ENCODE data around the gene SMAD3.

The SMAD3 gene

DNA sequence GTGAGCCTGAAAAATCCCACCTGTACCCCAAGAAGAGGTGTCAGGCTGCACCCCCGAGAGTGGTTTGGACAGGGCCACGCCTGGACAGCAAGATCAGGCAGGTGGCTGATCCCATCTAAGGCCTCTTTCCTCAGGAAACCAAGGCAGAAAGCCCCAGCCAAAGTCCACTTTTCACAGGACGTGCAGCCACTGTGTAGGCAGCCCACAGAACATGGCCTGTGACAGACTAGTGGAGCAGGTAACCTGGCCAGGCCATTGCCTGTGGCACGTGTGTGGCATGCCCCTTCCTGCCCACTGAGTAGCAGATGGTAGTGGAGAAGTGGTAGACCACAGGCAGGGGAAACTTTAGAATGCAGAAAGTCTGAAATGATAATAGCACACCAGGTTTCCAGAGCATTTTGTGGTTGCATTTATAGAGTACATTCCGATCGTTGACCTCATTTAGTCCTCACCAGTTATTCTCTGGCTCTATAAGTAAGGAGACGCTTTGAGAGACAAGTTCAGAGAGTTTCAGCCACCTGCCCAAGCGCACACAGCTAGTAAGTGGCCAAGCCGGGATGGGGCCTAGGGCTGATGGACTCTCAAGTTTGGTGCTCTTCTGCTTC lies 120.3 kb downstream of the SMAD3 start:
- FAIRE-seq, result no peak

DNA sequence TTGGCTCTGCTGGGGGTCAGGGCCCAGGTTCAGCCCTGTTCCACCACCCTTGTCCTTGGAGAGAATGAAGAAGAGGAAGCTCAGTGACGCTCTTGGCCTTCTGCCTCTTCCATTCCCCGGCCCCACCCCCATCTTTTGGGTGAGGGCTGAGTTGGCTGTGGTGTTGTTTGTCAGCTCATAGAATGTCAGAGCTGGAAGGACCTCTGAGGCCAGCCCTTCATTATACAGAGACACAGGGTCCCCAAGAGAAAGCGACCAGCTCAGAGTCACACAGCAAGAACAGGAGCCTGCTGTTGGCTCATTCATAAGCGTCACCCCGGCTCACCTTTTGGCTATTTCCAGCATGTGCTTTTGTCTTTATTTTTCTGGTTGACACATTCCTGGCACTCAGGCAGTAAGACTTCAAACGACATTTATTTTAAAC lies 120.8 kb downstream of the SMAD3 start:
- FAIRE-seq, result no peak

DNA sequence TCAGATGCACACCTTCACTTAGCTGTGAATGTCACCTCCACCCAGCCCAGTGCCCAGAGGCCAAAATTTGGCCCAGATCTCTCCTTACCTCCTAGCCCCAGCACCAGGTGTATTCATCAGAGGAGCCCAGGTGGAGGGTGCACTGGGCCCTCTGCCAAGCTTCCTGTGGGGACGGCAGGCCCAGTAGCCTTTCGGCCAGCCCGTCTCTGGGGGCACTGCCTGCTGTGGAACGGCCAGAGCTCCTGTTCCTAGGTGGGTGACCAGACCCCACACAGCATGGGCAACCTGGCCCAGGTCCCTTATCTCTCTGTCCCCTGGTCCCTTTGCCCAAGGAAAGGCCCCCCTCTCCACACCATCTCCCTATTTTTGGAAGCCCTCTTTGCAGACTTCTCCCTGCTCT lies 121.3 kb downstream of the SMAD3 start:
- FAIRE-seq, result no peak

DNA sequence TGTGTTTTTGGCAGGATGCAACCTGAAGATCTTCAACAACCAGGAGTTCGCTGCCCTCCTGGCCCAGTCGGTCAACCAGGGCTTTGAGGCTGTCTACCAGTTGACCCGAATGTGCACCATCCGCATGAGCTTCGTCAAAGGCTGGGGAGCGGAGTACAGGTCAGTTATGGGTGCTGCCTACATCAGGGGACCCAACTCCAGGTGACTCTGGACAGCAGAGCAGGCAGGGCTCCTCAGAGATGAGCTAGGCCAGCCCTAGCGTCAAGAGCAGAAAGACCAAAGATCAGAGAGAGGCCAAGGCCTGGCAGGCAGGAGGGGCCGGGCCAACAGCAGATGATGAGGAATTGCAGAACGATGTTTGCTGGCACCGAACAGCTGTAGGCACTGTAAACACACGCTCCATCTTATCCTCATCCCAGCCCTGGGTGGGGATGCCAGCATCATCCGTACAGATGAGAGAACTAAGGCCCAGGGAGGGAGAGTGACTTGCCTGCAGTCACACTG lies 122.0 kb downstream of the SMAD3 start:
- no peak for FAIRE-seq

DNA sequence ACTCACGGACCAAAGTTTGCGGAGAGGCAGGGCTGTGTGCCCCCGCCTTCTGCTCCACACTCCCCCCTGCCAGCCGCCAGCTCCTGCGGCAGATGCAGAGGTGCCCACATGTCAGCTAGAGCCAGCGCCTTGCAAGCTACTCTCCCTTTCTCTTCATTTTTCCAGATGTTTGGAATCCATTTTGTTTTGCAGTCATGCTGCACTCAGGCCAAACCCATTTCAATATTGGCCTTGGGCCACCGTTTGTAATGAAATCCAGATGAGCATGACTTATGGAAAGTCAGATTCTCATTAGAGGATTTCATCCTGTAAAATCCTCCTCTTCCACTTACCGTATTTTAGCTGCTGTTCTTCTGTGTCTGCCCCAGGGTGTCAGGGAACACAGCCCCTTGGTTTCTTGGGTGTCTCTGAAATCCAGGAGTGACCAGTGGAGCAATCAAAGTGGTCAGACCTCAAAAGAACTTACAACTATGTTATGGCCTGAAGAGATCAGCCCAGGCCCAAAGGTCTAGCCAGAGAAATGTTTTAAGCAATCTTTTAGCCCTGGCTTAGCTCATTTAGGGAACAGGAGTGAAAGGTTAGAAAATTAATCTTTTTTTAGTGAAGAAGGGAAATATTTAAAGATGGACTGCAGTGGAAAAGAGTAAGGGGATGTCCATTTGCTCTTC lies 123.3 kb downstream of the SMAD3 start:
- FAIRE-seq, result no peak

DNA sequence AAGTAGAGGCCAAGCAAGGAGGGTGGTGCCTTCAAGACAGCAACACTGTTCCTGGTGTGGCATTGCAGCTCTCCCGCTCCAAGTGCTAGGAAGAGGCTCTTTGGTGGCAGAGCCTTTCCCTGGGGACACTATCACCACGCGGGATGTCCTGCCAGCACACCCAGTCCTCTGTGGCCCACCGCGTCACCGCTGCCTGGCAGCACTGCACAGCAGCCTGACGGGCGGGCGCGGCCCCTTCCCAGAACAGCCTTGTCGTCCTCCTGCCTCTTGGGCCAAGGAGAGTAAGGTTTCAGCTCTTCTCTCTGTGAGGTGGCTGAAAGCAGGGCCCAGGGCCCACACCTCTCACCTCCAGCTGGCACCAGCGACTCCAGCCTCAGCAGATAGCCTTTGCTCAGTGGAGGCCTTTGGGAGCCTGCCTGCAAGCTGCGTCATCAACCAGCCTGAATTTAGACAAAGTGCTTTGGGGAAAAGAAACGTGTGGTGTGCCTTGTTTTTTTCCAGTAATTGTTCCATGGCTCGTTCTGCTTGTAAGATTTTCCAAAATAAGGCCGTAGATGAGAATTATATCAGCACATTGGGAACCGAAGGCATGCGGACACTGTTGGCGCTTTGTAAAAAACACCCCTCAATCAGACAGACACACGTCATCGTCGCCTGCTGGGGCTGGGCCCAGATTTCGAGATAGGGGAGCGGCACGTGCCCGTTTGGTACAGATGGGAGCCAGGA lies 124.1 kb downstream of the SMAD3 start:
- no peak for FAIRE-seq

DNA sequence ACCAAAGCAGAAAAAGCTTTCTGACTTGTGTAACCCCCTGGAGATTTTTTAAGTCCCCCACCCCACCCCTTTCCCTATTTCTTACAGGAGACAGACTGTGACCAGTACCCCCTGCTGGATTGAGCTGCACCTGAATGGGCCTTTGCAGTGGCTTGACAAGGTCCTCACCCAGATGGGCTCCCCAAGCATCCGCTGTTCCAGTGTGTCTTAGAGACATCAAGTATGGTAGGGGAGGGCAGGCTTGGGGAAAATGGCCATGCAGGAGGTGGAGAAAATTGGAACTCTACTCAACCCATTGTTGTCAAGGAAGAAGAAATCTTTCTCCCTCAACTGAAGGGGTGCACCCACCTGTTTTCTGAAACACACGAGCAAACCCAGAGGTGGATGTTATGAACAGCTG lies 124.9 kb downstream of the SMAD3 start:
- no peak for FAIRE-seq

DNA sequence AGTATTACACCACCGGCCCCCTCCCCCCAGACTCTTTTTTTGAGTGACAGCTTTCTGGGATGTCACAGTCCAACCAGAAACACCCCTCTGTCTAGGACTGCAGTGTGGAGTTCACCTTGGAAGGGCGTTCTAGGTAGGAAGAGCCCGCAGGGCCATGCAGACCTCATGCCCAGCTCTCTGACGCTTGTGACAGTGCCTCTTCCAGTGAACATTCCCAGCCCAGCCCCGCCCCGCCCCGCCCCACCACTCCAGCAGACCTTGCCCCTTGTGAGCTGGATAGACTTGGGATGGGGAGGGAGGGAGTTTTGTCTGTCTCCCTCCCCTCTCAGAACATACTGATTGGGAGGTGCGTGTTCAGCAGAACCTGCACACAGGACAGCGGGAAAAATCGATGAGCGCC lies 125.4 kb downstream of the SMAD3 start:
- FAIRE-seq, result no peak

DNA sequence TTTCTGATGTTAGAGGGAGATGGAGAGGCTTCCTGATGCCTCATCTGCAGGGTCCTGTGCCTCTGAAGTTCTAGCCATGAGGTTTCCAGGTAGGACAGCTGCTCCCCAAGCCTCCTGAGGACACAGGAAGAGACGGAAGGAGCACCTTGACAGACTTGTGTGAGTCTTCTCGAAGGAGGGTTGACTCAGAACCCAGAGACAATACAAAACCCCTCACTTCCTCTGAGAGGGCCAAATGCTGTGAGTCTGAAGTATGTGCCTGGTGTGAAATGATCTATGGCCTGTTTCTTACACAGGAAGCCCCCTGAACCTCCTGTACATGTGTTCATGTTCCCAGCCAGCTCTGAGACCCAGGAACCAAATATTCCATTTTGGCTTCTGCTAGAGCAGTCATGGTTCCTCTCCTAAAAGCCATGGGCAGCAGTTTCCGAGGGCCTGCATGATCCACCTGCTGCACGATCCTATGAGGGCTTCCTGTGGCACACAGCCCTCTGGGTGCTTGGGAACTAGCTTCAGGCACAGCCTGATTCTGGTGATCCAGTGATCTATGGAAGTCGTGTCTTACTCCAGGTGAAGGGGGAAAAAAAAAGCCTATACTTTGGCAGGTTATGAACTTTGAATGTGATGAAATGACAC lies 126.9 kb downstream of the SMAD3 start:
- no peak for FAIRE-seq

DNA sequence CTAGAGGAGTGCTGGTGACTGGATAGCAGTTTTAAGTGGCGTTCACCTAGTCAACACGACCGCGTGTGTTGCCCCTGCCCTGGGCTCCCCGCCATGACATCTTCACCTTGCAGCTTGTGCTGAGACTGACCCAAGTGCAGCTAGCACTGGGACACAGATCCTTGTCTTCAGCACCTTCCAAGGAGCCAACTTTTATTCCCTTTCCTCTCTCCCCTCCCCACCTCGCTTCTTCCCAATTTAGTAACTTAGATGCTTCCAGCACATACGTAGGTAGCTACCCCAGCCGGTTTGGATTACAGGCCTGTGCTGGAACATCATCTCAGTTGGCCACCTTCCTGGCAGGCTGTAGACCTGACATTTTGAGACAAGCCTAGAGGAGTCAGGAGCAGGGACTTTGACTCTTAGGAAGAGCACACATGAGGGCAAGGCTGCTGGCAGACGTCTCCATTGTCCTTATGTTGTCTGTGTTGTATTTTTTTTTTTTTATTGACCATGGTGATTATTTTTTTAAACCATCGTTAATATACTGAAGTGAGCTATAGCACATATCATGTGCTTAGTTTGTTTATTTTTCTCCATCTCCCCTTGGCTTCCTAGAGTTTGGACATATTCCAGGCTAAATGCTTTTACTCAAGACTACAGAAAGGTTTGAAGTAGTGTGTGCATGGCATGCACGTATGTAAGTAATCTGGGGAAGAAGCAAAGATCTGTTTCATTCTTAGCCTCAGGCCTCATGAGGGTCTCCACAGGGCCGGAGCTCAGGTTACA lies 128.0 kb downstream of the SMAD3 start:
- FAIRE-seq, result no peak

DNA sequence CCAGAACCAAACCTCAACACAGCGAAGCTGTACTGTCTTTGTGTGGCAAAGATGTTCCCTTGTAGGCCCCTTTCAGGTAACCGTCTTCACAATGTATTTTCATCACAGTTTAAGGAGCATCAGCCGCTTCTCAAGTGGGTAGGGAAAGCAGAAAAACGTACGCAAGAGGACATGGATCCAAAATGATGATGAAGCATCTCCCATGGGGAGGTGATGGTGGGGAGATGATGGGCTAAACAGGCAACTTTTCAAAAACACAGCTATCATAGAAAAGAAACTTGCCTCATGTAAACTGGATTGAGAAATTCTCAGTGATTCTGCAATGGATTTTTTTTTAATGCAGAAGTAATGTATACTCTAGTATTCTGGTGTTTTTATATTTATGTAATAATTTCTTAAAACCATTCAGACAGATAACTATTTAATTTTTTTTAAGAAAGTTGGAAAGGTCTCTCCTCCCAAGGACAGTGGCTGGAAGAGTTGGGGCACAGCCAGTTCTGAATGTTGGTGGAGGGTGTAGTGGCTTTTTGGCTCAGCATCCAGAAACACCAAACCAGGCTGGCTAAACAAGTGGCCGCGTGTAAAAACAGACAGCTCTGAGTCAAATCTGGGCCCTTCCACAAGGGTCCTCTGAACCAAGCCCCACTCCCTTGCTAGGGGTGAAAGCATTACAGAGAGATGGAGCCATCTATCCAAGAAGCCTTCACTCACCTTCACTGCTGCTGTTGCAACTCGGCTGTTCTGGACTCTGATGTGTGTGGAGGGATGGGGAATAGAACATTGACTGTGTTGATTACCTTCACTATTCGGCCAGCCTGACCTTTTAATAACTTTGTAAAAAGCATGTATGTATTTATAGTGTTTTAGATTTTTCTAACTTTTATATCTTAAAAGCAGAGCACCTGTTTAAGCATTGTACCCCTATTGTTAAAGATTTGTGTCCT lies 129.0 kb downstream of the SMAD3 start:
- FAIRE-seq, result no peak

DNA sequence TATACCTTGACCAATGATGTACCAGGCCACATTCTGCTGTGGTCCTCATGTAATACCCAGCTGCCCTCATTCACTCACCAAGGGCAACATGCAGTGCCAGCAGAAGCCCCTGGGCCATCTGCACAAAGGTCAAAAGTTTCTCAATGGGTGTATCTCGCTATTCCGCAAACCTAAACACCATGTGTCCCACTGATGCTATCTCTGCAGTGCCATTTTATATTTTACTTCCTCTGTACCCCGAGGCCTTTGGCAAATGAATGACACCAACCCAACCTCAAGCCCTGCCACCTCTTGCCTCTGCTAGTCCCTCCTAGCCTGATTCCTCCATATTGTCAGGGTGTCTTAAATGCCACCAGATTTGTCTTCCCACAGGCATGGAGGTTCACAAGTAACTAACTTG lies 129.9 kb downstream of the SMAD3 start:
- FAIRE-seq, result no peak

DNA sequence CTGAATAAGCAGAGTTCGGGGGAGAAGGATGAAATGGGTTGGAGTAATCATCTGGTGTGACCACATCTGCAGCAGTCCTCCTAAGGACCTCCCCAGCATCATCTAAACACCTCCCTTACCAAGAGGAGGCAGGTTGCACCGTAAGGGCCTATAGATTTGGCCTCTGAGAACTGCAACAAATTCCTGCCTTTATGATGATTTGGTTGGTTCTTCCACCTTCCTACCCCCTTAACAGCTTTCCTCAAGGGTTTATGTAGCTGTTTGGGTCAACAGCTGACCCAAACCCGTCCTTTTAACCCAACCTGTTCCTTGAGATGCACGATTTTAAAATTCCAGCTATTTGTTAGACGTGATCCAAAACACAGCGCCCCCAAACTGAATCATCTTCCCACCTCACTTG lies 130.8 kb downstream of the SMAD3 start:
- FAIRE-seq, result no peak

DNA sequence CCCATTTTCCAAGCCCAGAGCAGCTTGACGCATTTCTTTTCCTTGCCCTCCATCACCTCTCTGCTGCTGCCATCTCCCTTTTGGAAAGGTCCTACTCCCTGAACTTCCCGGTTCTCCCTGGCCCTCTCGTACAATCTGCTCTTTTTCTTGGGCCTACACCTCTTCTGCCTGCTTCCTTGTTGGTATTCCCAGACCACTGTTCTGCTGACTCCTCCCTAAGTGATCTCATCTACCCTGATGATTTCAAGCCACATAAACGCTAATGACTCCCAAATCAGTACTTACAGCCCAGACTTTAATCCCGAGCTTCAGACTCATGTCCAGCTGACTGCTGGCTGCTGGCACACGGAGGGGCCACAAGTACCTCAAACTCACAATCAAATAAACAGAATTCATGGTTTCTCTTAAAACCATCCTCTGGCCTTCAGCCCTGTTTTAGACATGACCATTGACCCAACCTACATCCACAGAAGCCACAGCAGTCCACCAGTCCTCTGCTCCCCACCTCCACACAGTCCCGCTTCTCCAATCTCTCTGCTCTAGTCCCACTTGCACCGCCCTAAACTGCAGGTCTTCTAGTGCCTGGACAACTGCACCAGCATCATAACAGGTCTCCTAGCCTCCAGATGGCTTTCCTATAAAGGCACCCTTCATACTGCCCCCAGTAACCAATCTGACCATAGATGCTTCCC lies 131.4 kb downstream of the SMAD3 start:
- no peak for FAIRE-seq

DNA sequence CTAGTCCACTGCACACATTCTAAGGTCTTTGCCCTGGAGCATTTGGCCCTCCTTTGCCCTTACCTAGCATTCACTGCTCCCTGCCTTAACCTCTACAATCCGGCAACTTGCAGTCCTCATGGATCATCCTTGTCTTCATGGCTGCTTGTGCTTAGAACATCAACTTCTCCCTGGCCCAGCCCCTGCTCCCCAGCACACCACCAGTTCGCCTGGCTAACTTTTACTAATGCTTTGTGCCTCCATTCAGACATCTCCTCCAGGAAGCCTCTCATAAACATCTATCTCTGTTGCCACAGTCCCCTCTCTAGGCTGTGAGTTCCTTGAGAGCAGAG lies 131.9 kb downstream of the SMAD3 start:
- no peak for FAIRE-seq

DNA sequence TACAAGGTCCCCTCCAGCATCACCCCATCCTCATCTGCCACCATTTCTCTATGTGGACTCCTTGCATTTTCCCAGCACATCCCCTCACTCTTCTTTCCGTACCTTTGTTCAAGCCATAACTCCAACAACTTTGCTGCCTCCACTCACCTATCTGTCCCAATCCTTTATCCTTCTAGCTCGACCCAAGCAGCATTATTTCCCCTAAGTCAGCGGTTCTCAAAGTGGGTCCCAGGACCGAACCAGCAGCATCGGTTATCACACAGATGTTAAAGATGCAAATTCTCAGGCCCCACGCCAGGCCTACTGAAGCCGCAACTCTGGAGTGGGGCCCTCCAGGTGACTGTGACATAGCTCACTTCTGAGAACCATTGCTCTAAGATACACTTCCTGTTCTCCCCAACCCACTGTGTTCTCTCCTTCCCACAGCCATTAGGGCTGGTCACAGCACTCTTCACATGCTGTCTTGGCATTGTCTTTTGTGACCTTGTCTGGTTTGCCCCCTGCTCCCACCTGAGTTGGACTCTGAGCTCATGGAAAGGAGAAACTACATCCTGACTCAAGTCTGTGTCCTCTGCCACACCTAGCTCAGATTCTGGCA lies 132.9 kb downstream of the SMAD3 start:
- no peak for FAIRE-seq

DNA sequence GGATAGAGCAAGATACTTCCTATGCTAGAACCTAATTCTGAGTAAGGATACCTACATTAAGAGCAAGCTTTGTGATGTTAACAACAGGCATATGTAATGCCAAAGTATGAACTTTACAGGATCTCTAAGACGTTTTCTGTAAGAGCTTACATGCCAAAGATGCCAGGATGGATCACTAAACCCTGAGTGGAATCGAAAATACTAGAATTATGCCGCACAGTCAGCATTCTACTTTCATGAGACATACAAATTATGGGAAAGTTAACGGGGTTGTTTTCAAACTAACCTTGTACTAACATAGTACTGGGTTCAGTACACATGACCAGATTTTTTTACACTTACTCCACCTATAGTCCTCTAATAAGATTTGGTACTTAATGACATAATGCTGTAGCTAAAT lies 134.0 kb downstream of the SMAD3 start:
- FAIRE-seq, result no peak

DNA sequence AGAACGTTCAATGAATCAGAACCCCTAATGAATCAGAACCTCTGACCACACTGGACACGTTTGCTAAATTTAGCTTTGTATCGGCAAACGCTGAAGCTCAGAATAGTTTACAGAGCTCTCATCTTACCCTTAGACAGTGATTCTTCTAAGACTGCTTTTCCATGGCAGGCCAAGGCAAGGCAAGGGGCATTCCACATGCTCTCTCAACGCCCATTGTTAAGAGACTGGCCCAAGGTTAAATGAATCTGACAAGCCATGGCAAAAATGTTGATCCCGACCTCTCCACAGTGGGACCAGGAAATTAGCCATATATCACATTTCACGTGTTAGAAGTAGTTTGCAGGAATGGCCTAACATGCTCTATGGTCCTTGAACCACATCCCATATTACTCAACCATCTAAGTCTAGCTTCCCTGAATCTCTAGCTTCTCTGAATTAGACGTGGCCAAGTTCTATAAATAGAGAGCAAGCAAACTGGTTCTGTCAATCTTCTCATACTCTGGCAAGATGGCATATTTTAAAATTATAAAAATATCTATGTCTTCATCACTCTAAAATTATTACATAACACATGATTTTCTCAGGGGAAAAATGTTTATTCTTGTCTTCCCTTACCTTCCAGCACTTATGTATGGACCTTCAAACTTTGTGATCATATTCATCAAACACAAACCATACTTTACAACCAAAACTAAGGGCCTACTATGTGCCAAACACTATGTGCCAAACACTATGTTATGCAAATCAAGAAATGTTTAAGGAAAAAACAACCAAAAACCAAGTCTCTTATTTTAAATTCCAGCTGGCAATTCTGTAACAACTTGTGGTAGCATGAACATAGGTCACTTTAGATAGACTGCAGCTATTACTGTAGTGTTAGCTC lies 134.7 kb downstream of the SMAD3 start:
- FAIRE-seq, result no peak

DNA sequence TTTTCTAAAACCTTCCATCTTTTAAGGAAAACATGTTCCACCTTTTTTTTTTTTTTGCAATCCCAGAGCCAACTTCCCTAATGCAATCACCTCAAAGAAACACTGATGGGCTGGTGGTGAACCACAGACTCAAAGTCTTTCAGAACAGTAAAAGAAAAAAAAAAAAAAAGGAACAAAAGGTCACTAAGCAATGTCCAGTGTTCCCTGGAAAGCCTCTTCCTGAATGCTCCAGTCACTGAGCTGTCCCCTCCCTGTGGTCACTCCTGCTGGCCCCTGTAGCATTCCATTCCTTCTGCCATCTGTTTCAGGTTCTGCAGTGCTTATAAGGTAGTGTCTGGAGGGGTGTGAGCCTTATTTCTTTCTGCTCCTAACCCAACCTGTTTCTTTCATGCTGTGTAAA lies 135.7 kb downstream of the SMAD3 start:
- FAIRE-seq, result no peak

DNA sequence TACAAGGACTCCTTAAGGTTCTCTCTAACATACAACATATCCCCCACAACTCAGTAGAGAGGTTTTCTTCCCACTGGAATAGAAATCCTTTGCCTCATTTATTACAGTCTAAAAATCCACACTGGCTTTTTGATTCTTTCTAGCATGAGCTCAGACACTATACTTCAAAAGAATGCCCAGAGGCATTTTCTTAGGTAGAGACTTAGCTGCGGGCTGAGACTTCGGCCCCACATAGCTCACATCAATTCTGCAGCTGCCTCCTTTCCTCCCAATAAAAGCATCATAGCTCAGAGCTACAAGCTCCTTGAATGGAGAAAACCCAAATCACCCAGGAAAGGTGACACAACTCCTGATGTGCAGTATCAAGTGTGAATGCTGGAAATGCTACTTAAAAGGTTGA lies 136.7 kb downstream of the SMAD3 start:
- no peak for FAIRE-seq
